ENCODE measurements around the gene PALMD. TPM values are rescaled to one million over a fixed set of nuclear protein-coding genes. Genes with fewer than 3 reads are reported as not detected.

PALMD gene
- total RNA-seq, 1 donor from 2014 or later, result not detected

- H3K9me3 ChIP-seq (ENCODE audit: low read depth), result no peaks in the 10 kb centered on the region
- Mint-ChIP-seq H3K4me3 (no peak overlapping the region), H3K4me1 (peaks cover 38% of the 10 kb centered on the region)
Observed at GRCh38 chr1:99650030-99650429, 4.1 kb downstream of the PALMD start.

GRCh38 chr1:99650773-99651437, 5.0 kb downstream of the PALMD start:
- DNase-seq (ENCODE audit: low spot score), result peak; percentile 28
- no peak overlapping the region for H3K4me3 Mint-ChIP-seq
- Histone ChIP-seq H2AFZ (replicated peaks) (peak overlapping the region; percentile 14), H3K4me1 (peaks cover 57% of the 10 kb centered on the region), H3K4me3 (no peak overlapping the region), H3K27ac (no peak overlapping the region), H3K9ac (no peak overlapping the region), H3K9me3 (ENCODE audit: low read depth) (no peaks in the 10 kb centered on the region), H4K20me1 (ENCODE audit: low read depth) (no peaks in the 10 kb centered on the region), H3K27me3 (no peaks in the 10 kb centered on the region), H3K4me2 (no peak overlapping the region), H3K79me2 (ENCODE audit: low read depth) (no peaks in the 10 kb centered on the region), H3K36me3 (no peaks in the 10 kb centered on the region), H3F3A (ENCODE audit: low read depth) (peaks cover 17% of the 10 kb centered on the region)
- H3K4me1 Mint-ChIP-seq, result peaks cover 29% of the 10 kb centered on the region
- peaks cover 2% of the 10 kb centered on the region for H3K9me3 Mint-ChIP-seq
- H3K36me3 Mint-ChIP-seq, result no peaks in the 10 kb centered on the region
- peaks cover 3% of the 10 kb centered on the region for H3K27me3 Mint-ChIP-seq (ENCODE audit: insufficient read depth, low read depth)
- no peak for TF ChIP-seq EZH2 (IDR thresholded peaks at IDR 0.05)
- TF ChIP-seq CTCF (IDR thresholded peaks at IDR 0.05), result no peak
- no peak for TF ChIP-seq EZH2phosphoT487 (IDR thresholded peaks at IDR 0.05)
- no peak overlapping the region for H3K27ac Mint-ChIP-seq

More at GRCh38 chr1:99650030-99650429, 4.1 kb downstream of the PALMD start:
- Histone ChIP-seq H3K4me3 (no peak overlapping the region), H3K27ac (no peak overlapping the region), H3K79me2 (ENCODE audit: low read depth) (no peaks in the 10 kb centered on the region), H3K36me3 (no peaks in the 10 kb centered on the region), H3K9ac (no peak overlapping the region), H3K4me2 (no peak overlapping the region), H3F3A (ENCODE audit: low read depth) (peaks cover 17% of the 10 kb centered on the region), H4K20me1 (ENCODE audit: low read depth) (no peaks in the 10 kb centered on the region), H3K4me1 (peaks cover 57% of the 10 kb centered on the region), H3K27me3 (no peaks in the 10 kb centered on the region), H2AFZ (replicated peaks) (no peak overlapping the region)
- H3K27ac Mint-ChIP-seq, result no peak overlapping the region
- TF ChIP-seq EZH2phosphoT487 (IDR thresholded peaks at IDR 0.05), result no peak
- TF ChIP-seq EZH2 (IDR thresholded peaks at IDR 0.05), result no peak
- TF ChIP-seq CTCF (IDR thresholded peaks at IDR 0.05), result no peak
- no peaks in the 10 kb centered on the region for H3K36me3 Mint-ChIP-seq
- DNase-seq (ENCODE audit: low spot score), result no peak
- peaks cover 3% of the 10 kb centered on the region for H3K27me3 Mint-ChIP-seq (ENCODE audit: insufficient read depth, low read depth)
- peaks cover 2% of the 10 kb centered on the region for H3K9me3 Mint-ChIP-seq

GRCh38 chr1:99652881-99653281, 7.0 kb downstream of the PALMD start:
- Mint-ChIP-seq H3K36me3 (no peaks in the 10 kb centered on the region), H3K4me3 (no peak overlapping the region), H3K9me3 (peaks cover 2% of the 10 kb centered on the region), H3K27me3 (ENCODE audit: insufficient read depth, low read depth) (no peaks in the 10 kb centered on the region), H3K4me1 (peaks cover 11% of the 10 kb centered on the region), H3K27ac (no peak overlapping the region)
- peak; percentile 88 for DNase-seq (ENCODE audit: low spot score)
- Histone ChIP-seq H3K4me2 (peak overlapping the region; percentile 68), H3K79me2 (ENCODE audit: low read depth) (no peaks in the 10 kb centered on the region), H3K36me3 (no peaks in the 10 kb centered on the region), H3K4me1 (peaks cover 46% of the 10 kb centered on the region), H4K20me1 (ENCODE audit: low read depth) (no peaks in the 10 kb centered on the region), H3K4me3 (no peak overlapping the region), H3K9me3 (ENCODE audit: low read depth) (no peaks in the 10 kb centered on the region), H3K27ac (peak overlapping the region; percentile 97), H3F3A (ENCODE audit: low read depth) (peaks cover 17% of the 10 kb centered on the region), H3K27me3 (no peaks in the 10 kb centered on the region), H2AFZ (replicated peaks) (peak overlapping the region; percentile 61), H3K9ac (no peak overlapping the region)
- peak; percentile 18 for TF ChIP-seq EZH2phosphoT487 (IDR thresholded peaks at IDR 0.05)
- TF ChIP-seq CTCF (IDR thresholded peaks at IDR 0.05), result no peak
- TF ChIP-seq EZH2 (IDR thresholded peaks at IDR 0.05), result no peak

Data from neural progenitor cell (in vitro differentiated cells).